HL-60 (cell line): ENCODE measurements around the gene CNGA1.

Experiments used
- DNase-seq, 2 experiments: peaks; one replicate each; pipeline ENCODE4 v3.0.0-alpha.2; 2010 to 2020; ENCODE audit warnings: low read depth in 1 of 2, low spot score in 1 of 2
- H3K27ac ChIP-seq: fragments of 250-450 bp; sonication (Bioruptor Pico); replicated peaks from 2 replicates; pipeline ENCODE4 v1.5.1; 2020; ENCODE audit warnings: mild to moderate bottlenecking, moderate library complexity
- H3K27me3 ChIP-seq: fragments of 250-450 bp; sonication (Bioruptor Pico); 2 replicates; pipeline ENCODE4 v1.5.1; 2021; ENCODE audit warnings: mild to moderate bottlenecking, moderate library complexity; ENCODE audit not compliant: insufficient read depth, poor library complexity, severe bottlenecking
- H3K4me3 ChIP-seq: replicated peaks from 2 replicates; pipeline ENCODE4 v1.5.1; 2011; ENCODE audit warnings: mild to moderate bottlenecking, control low read depth, low read length; ENCODE audit not compliant: insufficient read depth
- GABPA ChIP-seq: IDR thresholded peaks from 2 replicates; pipeline ENCODE4 v1.6.1; 2012; ENCODE audit warnings: low read depth
- POLR2AphosphoS5 ChIP-seq: IDR thresholded peaks from 2 replicates; pipeline ENCODE4 v1.6.1; 2012; ENCODE audit warnings: low read depth
- SPI1 ChIP-seq: IDR thresholded peaks from 2 replicates; pipeline ENCODE4 v1.6.1; 2012; ENCODE audit warnings: low read depth, mild to moderate bottlenecking, borderline replicate concordance
- long read RNA-seq: library from polyadenylated mRNA; unstranded; transcript quantifications from one replicate; pipeline ENCODE4 v2.0.0, GENCODE V29; 2020
- TF ChIP-seq, protein P1 (sequence below): IDR thresholded peaks from one replicate; pipeline ENCODE4 v1.5.1; 2011; ENCODE audit warnings: low read length, control low read depth, inconsistent platforms; ENCODE audit not compliant: insufficient read depth
- TF ChIP-seq, protein P2 (sequence below): IDR thresholded peaks from 2 replicates; pipeline ENCODE4 v1.6.1; 2012; ENCODE audit warnings: low read depth; ENCODE audit not compliant: insufficient replicate concordance

CNGA1 gene
- long read RNA-seq = 0 reads

DNA sequence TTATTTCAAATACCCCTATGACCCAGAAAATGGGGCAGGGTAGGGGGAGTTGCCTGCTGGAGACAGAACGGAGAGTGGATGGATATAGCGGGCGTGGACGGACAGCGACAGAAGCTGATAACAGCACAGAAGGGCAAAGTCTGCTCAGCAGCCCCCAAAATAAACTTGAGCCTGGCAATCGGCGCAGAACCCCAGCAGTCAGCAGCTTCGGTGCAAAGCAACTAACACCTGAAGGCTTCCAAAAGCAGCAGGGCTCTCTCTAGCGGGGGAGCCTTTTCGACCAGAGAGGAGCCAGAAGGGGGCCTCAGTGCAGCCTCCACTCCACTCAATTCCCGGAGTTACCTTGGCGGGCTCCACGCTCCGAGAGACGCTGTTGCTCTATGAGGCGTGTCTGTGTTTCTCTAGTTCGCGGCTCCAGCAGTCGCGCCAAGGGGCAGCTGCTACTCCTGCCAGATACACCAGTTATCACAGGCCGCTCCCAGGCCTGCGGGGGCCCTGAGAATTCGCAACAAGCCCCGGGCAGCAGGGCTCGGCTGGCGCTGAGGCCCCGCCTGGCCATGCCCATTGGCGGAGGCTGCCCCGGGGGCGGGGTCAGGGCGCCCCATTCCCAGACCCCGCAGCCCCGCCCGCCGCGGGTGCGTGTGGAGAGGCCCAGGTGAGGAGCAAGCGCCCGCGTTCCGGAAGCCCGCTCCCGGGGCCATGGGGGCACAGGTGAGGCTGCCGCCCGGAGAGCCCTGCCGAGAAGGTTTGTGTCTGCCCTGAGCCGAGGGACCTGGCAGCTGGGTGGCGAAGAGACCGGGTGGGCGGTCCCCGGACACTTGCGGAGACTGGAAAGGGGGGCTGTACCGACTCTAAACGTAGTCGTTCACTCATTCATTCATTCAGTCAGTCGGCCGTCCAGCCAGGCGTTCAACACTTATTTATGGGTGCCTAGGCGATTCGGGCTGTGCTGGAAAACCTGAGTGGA lies at the start of gene CNGA1, which contains the start of gene NIPAL1:
Gene CNGA1, minus strand, starts transcription at position 541 of the 967 bp plus-strand sequence. CDS start 63,992 bp downstream, outside the sequence.
Gene NIPAL1, plus strand, starts transcription at position 632 of the 967 bp plus-strand sequence. Its CDS starts 68 bp downstream, at position 700.
- H3K4me3 ChIP-seq = peak within 1 kb of the TSS; percentile 69
- peak; percentile 13 to 44 for DNase-seq
- no peak for TF ChIP-seq GABPA
- TF ChIP-seq, protein P1, sequence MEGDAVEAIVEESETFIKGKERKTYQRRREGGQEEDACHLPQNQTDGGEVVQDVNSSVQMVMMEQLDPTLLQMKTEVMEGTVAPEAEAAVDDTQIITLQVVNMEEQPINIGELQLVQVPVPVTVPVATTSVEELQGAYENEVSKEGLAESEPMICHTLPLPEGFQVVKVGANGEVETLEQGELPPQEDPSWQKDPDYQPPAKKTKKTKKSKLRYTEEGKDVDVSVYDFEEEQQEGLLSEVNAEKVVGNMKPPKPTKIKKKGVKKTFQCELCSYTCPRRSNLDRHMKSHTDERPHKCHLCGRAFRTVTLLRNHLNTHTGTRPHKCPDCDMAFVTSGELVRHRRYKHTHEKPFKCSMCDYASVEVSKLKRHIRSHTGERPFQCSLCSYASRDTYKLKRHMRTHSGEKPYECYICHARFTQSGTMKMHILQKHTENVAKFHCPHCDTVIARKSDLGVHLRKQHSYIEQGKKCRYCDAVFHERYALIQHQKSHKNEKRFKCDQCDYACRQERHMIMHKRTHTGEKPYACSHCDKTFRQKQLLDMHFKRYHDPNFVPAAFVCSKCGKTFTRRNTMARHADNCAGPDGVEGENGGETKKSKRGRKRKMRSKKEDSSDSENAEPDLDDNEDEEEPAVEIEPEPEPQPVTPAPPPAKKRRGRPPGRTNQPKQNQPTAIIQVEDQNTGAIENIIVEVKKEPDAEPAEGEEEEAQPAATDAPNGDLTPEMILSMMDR = no peak
- TF ChIP-seq POLR2AphosphoS5 = no peak
- TF ChIP-seq SPI1 = no peak
- TF ChIP-seq, protein P2, sequence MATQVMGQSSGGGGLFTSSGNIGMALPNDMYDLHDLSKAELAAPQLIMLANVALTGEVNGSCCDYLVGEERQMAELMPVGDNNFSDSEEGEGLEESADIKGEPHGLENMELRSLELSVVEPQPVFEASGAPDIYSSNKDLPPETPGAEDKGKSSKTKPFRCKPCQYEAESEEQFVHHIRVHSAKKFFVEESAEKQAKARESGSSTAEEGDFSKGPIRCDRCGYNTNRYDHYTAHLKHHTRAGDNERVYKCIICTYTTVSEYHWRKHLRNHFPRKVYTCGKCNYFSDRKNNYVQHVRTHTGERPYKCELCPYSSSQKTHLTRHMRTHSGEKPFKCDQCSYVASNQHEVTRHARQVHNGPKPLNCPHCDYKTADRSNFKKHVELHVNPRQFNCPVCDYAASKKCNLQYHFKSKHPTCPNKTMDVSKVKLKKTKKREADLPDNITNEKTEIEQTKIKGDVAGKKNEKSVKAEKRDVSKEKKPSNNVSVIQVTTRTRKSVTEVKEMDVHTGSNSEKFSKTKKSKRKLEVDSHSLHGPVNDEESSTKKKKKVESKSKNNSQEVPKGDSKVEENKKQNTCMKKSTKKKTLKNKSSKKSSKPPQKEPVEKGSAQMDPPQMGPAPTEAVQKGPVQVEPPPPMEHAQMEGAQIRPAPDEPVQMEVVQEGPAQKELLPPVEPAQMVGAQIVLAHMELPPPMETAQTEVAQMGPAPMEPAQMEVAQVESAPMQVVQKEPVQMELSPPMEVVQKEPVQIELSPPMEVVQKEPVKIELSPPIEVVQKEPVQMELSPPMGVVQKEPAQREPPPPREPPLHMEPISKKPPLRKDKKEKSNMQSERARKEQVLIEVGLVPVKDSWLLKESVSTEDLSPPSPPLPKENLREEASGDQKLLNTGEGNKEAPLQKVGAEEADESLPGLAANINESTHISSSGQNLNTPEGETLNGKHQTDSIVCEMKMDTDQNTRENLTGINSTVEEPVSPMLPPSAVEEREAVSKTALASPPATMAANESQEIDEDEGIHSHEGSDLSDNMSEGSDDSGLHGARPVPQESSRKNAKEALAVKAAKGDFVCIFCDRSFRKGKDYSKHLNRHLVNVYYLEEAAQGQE = no peak
- H3K27me3 ChIP-seq = peaks cover 7% of the 10 kb centered on the region
- H3K27ac ChIP-seq = no peak within 1 kb of the TSS

DNA sequence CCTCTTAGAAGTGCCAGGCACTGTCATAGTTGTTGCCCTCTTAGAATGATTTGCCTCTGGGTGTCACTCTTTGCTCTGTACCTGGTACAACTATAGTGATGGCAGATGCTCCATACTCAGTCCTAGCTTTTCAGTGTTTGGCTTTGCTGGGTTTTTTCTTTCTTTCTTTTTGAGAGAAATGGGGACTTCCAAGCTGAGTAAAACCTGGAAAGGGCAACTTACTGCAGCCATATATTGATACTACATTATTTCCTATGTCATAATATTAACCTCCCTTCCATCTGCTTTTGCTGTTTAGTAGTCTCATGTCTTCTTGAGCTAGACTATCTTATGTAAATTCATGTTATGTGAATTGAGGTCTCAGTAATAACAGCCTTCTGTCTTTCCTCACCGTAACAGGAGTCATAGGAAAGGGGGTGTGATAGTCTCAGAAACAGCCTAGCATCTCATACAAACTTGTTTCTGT lies 49.1 kb upstream of the CNGA1 start:
- no peak for DNase-seq
- Histone ChIP-seq H3K27me3 (no peaks in the 10 kb centered on the region), H3K4me3 (no peak overlapping the region), H3K27ac (no peak overlapping the region)
- TF ChIP-seq, protein P2 = no peak
- TF ChIP-seq SPI1 (no peak), GABPA (no peak), POLR2AphosphoS5 (no peak)
- TF ChIP-seq, protein P1 = no peak

DNA sequence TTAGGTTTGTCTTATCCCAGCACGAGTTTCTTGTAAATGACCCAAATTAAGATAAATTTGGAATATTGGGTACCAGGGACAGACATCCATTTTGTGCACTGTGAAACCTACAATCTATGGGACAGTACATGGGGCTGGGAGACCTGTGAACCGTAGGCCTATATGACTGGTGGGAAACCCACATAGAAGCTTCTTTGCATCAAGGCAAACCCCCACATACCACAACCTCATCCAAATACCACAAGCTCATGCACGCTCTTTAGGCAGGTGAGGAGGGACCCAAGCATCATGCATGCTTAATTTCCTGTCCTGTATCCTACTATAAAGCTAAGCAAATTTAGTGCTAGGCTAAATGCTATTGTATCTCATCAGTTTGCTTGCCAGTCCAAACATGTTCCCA lies 47.9 kb upstream of the CNGA1 start:
- no peaks in the 10 kb centered on the region for H3K27me3 ChIP-seq
- no peak for DNase-seq
- H3K27ac ChIP-seq = no peak overlapping the region
- TF ChIP-seq GABPA (no peak), POLR2AphosphoS5 (no peak), SPI1 (no peak)
- TF ChIP-seq, protein P2 = no peak
- TF ChIP-seq, protein P1 = no peak
- no peak overlapping the region for H3K4me3 ChIP-seq
